Keratinocyte (primary cell): Measurements from ENCODE around the gene NRP1.

Experiments used
- EZH2 ChIP-seq: IDR thresholded peaks from one replicate; pipeline ENCODE4 v1.6.1; 2012; ENCODE audit warnings: inconsistent platforms, mild to moderate bottlenecking, low read length, moderate library complexity
- TF ChIP-seq, protein P1 (sequence below), 3 experiments: IDR thresholded peaks in 1 of 3; conservative IDR thresholded peaks in 1 of 3; optimal IDR thresholded peaks in 1 of 3; 2 replicates in 2 of 3; 3 replicates in 1 of 3; pipeline versions ENCODE3 to v1.5.1; 2011; ENCODE audit warnings: low read length in 3 of 3, mild to moderate bottlenecking in 3 of 3, moderate library complexity in 2 of 3, control low read depth in 1 of 3, inconsistent platforms in 1 of 3; ENCODE audit not compliant: insufficient read depth in 2 of 3; ENCODE audit errors: extremely low read depth in 1 of 3

DNA sequence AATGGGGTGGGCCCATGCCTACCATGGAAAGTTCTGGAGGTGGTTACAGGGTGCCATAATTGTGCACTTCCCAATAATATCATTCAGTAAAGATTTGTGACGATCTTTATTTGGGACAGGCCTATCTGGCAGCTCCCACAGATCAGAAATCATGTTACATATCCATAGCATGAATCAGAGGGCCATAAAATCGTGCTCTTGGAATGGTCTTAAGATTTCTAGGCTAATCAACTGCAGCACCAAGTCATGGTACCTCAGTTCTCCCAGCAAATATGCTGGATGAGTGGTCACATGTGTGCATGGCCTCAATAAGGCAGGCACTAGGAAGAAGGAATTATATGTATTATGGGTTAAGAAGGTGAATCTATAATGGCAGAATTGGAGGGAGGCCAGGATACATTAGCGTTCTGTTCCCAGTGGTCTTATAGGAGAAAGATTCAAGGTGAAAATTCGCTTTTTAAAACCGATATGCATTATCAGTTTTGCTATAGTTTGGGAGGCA lies 134.7 kb downstream of the NRP1 start:
- TF ChIP-seq, protein P1, sequence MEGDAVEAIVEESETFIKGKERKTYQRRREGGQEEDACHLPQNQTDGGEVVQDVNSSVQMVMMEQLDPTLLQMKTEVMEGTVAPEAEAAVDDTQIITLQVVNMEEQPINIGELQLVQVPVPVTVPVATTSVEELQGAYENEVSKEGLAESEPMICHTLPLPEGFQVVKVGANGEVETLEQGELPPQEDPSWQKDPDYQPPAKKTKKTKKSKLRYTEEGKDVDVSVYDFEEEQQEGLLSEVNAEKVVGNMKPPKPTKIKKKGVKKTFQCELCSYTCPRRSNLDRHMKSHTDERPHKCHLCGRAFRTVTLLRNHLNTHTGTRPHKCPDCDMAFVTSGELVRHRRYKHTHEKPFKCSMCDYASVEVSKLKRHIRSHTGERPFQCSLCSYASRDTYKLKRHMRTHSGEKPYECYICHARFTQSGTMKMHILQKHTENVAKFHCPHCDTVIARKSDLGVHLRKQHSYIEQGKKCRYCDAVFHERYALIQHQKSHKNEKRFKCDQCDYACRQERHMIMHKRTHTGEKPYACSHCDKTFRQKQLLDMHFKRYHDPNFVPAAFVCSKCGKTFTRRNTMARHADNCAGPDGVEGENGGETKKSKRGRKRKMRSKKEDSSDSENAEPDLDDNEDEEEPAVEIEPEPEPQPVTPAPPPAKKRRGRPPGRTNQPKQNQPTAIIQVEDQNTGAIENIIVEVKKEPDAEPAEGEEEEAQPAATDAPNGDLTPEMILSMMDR (optimal IDR thresholded peaks at IDR 0.05 in 1 of 3, IDR thresholded peaks at IDR 0.05 in 1 of 3, conservative IDR thresholded peaks at IDR 0.05 in 1 of 3; ENCODE audit: extremely low read depth in 1 of 3, insufficient read depth in 2 of 3, low read length in 3 of 3), result no peak
- no peak for TF ChIP-seq EZH2
